Measurements from ENCODE around the gene GCG.

GCG gene

GRCh38 chr2:162149940-162150339, 2.1 kb downstream of the GCG start:
- DNase-seq (ENCODE audit: low spot score) = no peak

- no peak for DNase-seq (ENCODE audit: low spot score)
These were observed 2.6 kb downstream of the GCG start for GRCh38 chr2:162149466-162149865.

GRCh38 chr2:162148956-162149355, 3.1 kb downstream of the GCG start:
- DNase-seq (ENCODE audit: low spot score) = no peak

- DNase-seq (ENCODE audit: low spot score) = no peak
These were observed 8.1 kb downstream of the GCG start for GRCh38 chr2:162143969-162144368.

- DNase-seq (ENCODE audit: low spot score) = no peak
These were observed 13.7 kb downstream of the GCG start for GRCh38 chr2:162138310-162138709.

GRCh38 chr2:162127422-162127821, 24.6 kb downstream of the GCG start:
- no peak for DNase-seq (ENCODE audit: low spot score)

GRCh38 chr2:162126527-162126926, 25.5 kb downstream of the GCG start:
- no peak for DNase-seq (ENCODE audit: low spot score)

GRCh38 chr2:162126111-162126519, 25.9 kb downstream of the GCG start:
- DNase-seq (ENCODE audit: low spot score) = peak; percentile 36

- DNase-seq (ENCODE audit: low spot score) = no peak
These were observed 26.9 kb downstream of the GCG start for GRCh38 chr2:162125138-162125537.

GRCh38 chr2:162123806-162124758, 28.0 kb downstream of the GCG start:
- peak; percentile 34 for DNase-seq (ENCODE audit: low spot score)

GRCh38 chr2:162118166-162119031, 33.6 kb downstream of the GCG start:
- no peak for DNase-seq (ENCODE audit: low spot score)

GRCh38 chr2:162116352-162116751, 35.7 kb downstream of the GCG start:
- no peak for DNase-seq (ENCODE audit: low spot score)

GRCh38 chr2:162115076-162115475, 37.0 kb downstream of the GCG start:
- DNase-seq (ENCODE audit: low spot score) = no peak

- no peak for DNase-seq (ENCODE audit: low spot score)
These were observed 37.8 kb downstream of the GCG start for GRCh38 chr2:162114271-162114670.

GRCh38 chr2:162113776-162114168, 38.3 kb downstream of the GCG start:
- no peak for DNase-seq (ENCODE audit: low spot score)

GRCh38 chr2:162113088-162113775, 38.8 kb downstream of the GCG start:
- DNase-seq (ENCODE audit: low spot score) = no peak

GRCh38 chr2:162111958-162112850, 39.8 kb downstream of the GCG start:
- DNase-seq (ENCODE audit: low spot score) = no peak

- no peak for DNase-seq (ENCODE audit: low spot score)
These were observed 44.6 kb downstream of the GCG start for GRCh38 chr2:162107361-162107901.

GRCh38 chr2:162106746-162107145, 45.3 kb downstream of the GCG start:
- no peak for DNase-seq (ENCODE audit: low spot score)

GRCh38 chr2:162106146-162106551, 45.9 kb downstream of the GCG start:
- no peak for DNase-seq (ENCODE audit: low spot score)

- no peak for DNase-seq (ENCODE audit: low spot score)
These were observed 48.5 kb downstream of the GCG start for GRCh38 chr2:162103443-162104009.

All from germinal center (tissue), 1 donor.